ENCODE data around the gene PAPPA2.

DNA sequence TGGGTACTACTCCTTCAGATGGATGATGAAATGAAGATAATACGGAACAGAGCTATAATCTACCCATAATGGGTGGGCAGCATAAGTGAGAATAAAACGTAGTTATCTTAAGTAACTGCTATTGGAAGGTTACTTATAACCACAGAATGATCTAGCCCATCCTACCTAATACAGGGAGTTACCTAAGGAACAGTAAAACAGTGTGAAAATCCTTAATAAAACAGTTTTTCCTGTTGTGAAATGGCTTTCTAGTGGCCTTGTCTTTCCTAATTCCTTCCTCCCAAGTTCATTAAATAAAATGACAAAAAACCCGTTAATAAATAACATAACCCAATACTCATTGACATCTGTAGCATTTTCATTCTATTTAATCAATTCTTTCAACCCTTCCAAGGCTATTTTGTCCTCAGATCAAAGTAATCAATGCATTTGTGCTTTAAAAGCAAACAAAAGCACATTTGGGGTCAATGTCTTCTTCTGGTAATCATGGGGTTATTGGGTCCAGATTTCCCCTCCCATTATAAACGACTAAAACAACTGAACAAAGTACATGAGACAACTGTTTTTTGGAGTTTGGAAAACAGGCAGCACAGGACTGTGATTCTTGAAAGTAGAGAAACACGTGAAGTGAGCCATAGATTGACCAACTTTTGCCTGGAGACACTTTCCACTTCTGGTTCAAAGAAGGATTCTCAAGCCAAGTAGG is 42.0 kb downstream of the PAPPA2 start:
- TF ChIP-seq, protein P1, sequence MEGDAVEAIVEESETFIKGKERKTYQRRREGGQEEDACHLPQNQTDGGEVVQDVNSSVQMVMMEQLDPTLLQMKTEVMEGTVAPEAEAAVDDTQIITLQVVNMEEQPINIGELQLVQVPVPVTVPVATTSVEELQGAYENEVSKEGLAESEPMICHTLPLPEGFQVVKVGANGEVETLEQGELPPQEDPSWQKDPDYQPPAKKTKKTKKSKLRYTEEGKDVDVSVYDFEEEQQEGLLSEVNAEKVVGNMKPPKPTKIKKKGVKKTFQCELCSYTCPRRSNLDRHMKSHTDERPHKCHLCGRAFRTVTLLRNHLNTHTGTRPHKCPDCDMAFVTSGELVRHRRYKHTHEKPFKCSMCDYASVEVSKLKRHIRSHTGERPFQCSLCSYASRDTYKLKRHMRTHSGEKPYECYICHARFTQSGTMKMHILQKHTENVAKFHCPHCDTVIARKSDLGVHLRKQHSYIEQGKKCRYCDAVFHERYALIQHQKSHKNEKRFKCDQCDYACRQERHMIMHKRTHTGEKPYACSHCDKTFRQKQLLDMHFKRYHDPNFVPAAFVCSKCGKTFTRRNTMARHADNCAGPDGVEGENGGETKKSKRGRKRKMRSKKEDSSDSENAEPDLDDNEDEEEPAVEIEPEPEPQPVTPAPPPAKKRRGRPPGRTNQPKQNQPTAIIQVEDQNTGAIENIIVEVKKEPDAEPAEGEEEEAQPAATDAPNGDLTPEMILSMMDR (IDR thresholded peaks at IDR 0.05) = no peak
- no peak for TF ChIP-seq EZH2 (IDR thresholded peaks at IDR 0.05; ENCODE audit: borderline replicate concordance, insufficient read depth, low read depth, low read length, poor library complexity, severe bottlenecking)

Data from B cell (primary cell).